Neural cell (in vitro differentiated cells): ENCODE measurements around the gene SRPX2.

Source experiments
- EP300 ChIP-seq: fragments of 450-650 bp; conservative IDR thresholded peaks from 2 replicates; pipeline ENCODE4 v1.6.1; 2014; ENCODE audit warnings: antibody characterized with exemption, mild to moderate bottlenecking, moderate library complexity; ENCODE audit not compliant: poor library complexity, severe bottlenecking
- EZH2 ChIP-seq: fragments of 200-600, 300-800 bp; shearing (Covaris generic), sonication (generic); IDR thresholded peaks from 2 replicates; pipeline ENCODE4 v1.6.1; 2014; ENCODE audit warnings: antibody characterized with exemption, low read length, borderline replicate concordance, mild to moderate bottlenecking; ENCODE audit not compliant: insufficient read depth, poor library complexity, severe bottlenecking
- POLR2AphosphoS5 ChIP-seq: IDR thresholded peaks from 2 replicates; pipeline ENCODE4 v1.6.1; 2012
- RAD21 ChIP-seq: fragments of 450-650 bp; conservative IDR thresholded peaks from 2 replicates; pipeline ENCODE4 v1.6.1; 2014; ENCODE audit warnings: antibody characterized with exemption, mild to moderate bottlenecking, moderate library complexity
- SMC3 ChIP-seq: fragments of 450-650 bp; conservative IDR thresholded peaks from 2 replicates; pipeline ENCODE4 v1.6.1; 2014; ENCODE audit warnings: antibody characterized with exemption, mild to moderate bottlenecking, moderate library complexity; ENCODE audit not compliant: poor library complexity
- TAF1 ChIP-seq: IDR thresholded peaks from 2 replicates; pipeline ENCODE4 v1.6.1; 2012; ENCODE audit warnings: low read depth
- TF ChIP-seq, protein P1 (sequence below): fragments of 450-650 bp; IDR thresholded peaks from 2 replicates; pipeline ENCODE4 v1.5.1; 2014; ENCODE audit warnings: antibody characterized with exemption, mild to moderate bottlenecking, moderate library complexity; ENCODE audit not compliant: poor library complexity, severe bottlenecking
- TF ChIP-seq, protein P2 (sequence below): IDR thresholded peaks from 2 replicates; pipeline ENCODE4 v1.6.1; 2012; ENCODE audit warnings: borderline replicate concordance

DNA sequence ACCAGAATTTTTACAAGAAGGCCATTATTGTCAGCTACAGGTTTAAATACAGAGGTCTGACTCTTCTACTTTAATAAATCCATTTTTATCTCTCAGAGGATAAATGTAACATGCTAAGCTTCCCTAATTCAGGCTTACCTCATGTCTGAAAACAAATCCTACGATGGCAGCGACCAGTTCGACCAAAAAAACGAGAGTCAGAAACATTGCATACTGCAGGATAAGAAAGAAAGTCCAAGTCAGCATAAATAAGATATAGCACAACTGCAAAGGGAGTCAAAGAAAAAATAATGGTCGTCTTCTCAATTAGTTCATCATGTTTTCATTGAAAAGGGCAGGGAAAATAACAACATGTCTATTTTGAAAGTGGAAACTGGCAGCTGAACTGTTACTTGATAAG is 9.0 kb upstream of the SRPX2 start:
- TF ChIP-seq, protein P1, sequence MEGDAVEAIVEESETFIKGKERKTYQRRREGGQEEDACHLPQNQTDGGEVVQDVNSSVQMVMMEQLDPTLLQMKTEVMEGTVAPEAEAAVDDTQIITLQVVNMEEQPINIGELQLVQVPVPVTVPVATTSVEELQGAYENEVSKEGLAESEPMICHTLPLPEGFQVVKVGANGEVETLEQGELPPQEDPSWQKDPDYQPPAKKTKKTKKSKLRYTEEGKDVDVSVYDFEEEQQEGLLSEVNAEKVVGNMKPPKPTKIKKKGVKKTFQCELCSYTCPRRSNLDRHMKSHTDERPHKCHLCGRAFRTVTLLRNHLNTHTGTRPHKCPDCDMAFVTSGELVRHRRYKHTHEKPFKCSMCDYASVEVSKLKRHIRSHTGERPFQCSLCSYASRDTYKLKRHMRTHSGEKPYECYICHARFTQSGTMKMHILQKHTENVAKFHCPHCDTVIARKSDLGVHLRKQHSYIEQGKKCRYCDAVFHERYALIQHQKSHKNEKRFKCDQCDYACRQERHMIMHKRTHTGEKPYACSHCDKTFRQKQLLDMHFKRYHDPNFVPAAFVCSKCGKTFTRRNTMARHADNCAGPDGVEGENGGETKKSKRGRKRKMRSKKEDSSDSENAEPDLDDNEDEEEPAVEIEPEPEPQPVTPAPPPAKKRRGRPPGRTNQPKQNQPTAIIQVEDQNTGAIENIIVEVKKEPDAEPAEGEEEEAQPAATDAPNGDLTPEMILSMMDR: no peak
- TF ChIP-seq POLR2AphosphoS5: no peak
- no peak for TF ChIP-seq SMC3
- TF ChIP-seq, protein P2, sequence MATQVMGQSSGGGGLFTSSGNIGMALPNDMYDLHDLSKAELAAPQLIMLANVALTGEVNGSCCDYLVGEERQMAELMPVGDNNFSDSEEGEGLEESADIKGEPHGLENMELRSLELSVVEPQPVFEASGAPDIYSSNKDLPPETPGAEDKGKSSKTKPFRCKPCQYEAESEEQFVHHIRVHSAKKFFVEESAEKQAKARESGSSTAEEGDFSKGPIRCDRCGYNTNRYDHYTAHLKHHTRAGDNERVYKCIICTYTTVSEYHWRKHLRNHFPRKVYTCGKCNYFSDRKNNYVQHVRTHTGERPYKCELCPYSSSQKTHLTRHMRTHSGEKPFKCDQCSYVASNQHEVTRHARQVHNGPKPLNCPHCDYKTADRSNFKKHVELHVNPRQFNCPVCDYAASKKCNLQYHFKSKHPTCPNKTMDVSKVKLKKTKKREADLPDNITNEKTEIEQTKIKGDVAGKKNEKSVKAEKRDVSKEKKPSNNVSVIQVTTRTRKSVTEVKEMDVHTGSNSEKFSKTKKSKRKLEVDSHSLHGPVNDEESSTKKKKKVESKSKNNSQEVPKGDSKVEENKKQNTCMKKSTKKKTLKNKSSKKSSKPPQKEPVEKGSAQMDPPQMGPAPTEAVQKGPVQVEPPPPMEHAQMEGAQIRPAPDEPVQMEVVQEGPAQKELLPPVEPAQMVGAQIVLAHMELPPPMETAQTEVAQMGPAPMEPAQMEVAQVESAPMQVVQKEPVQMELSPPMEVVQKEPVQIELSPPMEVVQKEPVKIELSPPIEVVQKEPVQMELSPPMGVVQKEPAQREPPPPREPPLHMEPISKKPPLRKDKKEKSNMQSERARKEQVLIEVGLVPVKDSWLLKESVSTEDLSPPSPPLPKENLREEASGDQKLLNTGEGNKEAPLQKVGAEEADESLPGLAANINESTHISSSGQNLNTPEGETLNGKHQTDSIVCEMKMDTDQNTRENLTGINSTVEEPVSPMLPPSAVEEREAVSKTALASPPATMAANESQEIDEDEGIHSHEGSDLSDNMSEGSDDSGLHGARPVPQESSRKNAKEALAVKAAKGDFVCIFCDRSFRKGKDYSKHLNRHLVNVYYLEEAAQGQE: no peak
- no peak for TF ChIP-seq TAF1
- TF ChIP-seq RAD21: no peak
- TF ChIP-seq EZH2: no peak
- no peak for TF ChIP-seq EP300
